Karpas-422 (cell line): Measurements from ENCODE around the gene CERS3. TPM values are rescaled to one million over a fixed set of nuclear protein-coding genes. Genes with fewer than 3 reads are reported as not detected.

ENCODE experiments used
- DNase-seq: peaks from one replicate; pipeline ENCODE4 v3.0.0-alpha.2; 2015
- H2AFZ ChIP-seq: fragments of 200-600 bp; sonication (generic); 2 replicates; pipeline ENCODE4 v1.6.1; 2014; ENCODE audit warnings: antibody characterized with exemption, low read length, mixed read lengths
- H3K27ac ChIP-seq: fragments of 200-600 bp; sonication (generic); 2 replicates; pipeline ENCODE4 v1.5.1; 2014; ENCODE audit warnings: mild to moderate bottlenecking, low read length, moderate library complexity
- H3K27me3 ChIP-seq: fragments of 200-600 bp; sonication (generic); 2 replicates; pipeline ENCODE4 v1.6.1; 2014; ENCODE audit warnings: low read length, mixed read lengths
- H3K36me3 ChIP-seq: fragments of 200-600 bp; sonication (generic); 2 replicates; pipeline ENCODE4 v1.6.1; 2014; ENCODE audit warnings: low read length, mixed read lengths; ENCODE audit not compliant: insufficient read depth
- H3K4me1 ChIP-seq: fragments of 200-600 bp; sonication (generic); 2 replicates; pipeline ENCODE4 v1.6.1; 2014; ENCODE audit warnings: mild to moderate bottlenecking, low read length, mixed read lengths
- H3K4me2 ChIP-seq: fragments of 200-600 bp; sonication (generic); 2 replicates; pipeline ENCODE4 v1.6.1; 2014; ENCODE audit warnings: low read length, low read depth, mild to moderate bottlenecking; ENCODE audit not compliant: poor library complexity, severe bottlenecking
- H3K4me3 ChIP-seq: fragments of 200-600 bp; sonication (generic); 2 replicates; pipeline ENCODE4 v1.5.1; 2014; ENCODE audit warnings: mild to moderate bottlenecking, antibody characterized with exemption, low read length, mixed read lengths
- H3K79me2 ChIP-seq: fragments of 200-600 bp; sonication (generic); 2 replicates; pipeline ENCODE4 v1.6.1; 2014; ENCODE audit warnings: mild to moderate bottlenecking, low read length, mixed read lengths
- H3K9ac ChIP-seq: fragments of 200-600 bp; sonication (generic); 2 replicates; pipeline ENCODE4 v1.6.0; 2014; ENCODE audit warnings: low read length
- H3K9me2 ChIP-seq: fragments of 200-600 bp; sonication (generic), shearing (Covaris generic); replicated peaks from 2 replicates; pipeline ENCODE4 v1.6.0; 2014; ENCODE audit warnings: mild to moderate bottlenecking, low read length, moderate library complexity; ENCODE audit not compliant: insufficient read depth
- H3K9me3 ChIP-seq: fragments of 300-700, 200-600 bp; sonication (generic); 2 replicates; pipeline ENCODE4 v1.6.1; 2014; ENCODE audit warnings: low read length, mixed read lengths
- H4K20me1 ChIP-seq: fragments of 200-600 bp; sonication (generic); 2 replicates; pipeline ENCODE4 v1.6.1; 2014; ENCODE audit warnings: mild to moderate bottlenecking, antibody characterized with exemption, low read length, low read depth; ENCODE audit not compliant: insufficient read depth
- total RNA-seq: library from RNA; depleted of rRNA; stranded (reverse); fragments of >200 nt; shearing (Covaris generic); gene quantifications from 2 replicates; pipeline ENCODE4 v1.2.3, GENCODE V29; 2014; ENCODE audit warnings: low replicate concordance; rRNA removed

Gene CERS3
- 0.15 TPM in 1 of 2 replicates, not detected in the other for total RNA-seq

GRCh38 chr15:100528833-100529428 is at the start of gene CERS3:
CERS3 (minus strand) TSS chr15:100528950; CDS start chr15:100501849, 27,101 bp downstream.
- H4K20me1 ChIP-seq = no peaks in the 10 kb centered on the region
- no peak within 1 kb of the TSS for H3K27ac ChIP-seq
- H3K27me3 ChIP-seq = no peaks in the 10 kb centered on the region
- no peaks in the 10 kb centered on the region for H3K9me2 ChIP-seq
- no peak within 1 kb of the TSS for H3K9ac ChIP-seq
- no peak within 1 kb of the TSS for H3K4me3 ChIP-seq
- DNase-seq = no peak
- H3K9me3 ChIP-seq = no peaks in the 10 kb centered on the region
- no peak within 1 kb of the TSS for H3K4me2 ChIP-seq
- peaks cover 4% of the 10 kb centered on the region; the same call in 1 of the 2 replicates for H3K4me1 ChIP-seq
- H3K36me3 ChIP-seq = no peaks in the 10 kb centered on the region
- no peak within 1 kb of the TSS for H2AFZ ChIP-seq
- H3K79me2 ChIP-seq = no peaks in the 10 kb centered on the region

- Histone ChIP-seq H2AFZ (no peak overlapping the region), H3K4me3 (no peak overlapping the region), H3K36me3 (peaks cover 15% of the 10 kb centered on the region; the same call in 1 of the 2 replicates), H3K27me3 (no peaks in the 10 kb centered on the region), H3K9me3 (no peaks in the 10 kb centered on the region), H3K4me1 (no peaks in the 10 kb centered on the region), H3K27ac (no peak overlapping the region), H3K79me2 (peaks cover 4% of the 10 kb centered on the region; the same call in 1 of the 2 replicates), H3K4me2 (no peak overlapping the region), H4K20me1 (no peaks in the 10 kb centered on the region), H3K9ac (no peak overlapping the region), H3K9me2 (no peaks in the 10 kb centered on the region)
- no peak for DNase-seq
These were observed 44.8 kb upstream of the CERS3 start for GRCh38 chr15:100573526-100573925.

GRCh38 chr15:100572362-100572983 is 43.7 kb upstream of the CERS3 start:
- Histone ChIP-seq H4K20me1 (no peaks in the 10 kb centered on the region), H3K79me2 (peaks cover 4% of the 10 kb centered on the region; the same call in 1 of the 2 replicates), H3K27me3 (no peaks in the 10 kb centered on the region), H3K27ac (no peak overlapping the region), H3K9ac (no peak overlapping the region), H3K36me3 (peaks cover 15% of the 10 kb centered on the region; the same call in 1 of the 2 replicates), H3K4me2 (no peak overlapping the region), H3K4me3 (no peak overlapping the region), H3K4me1 (no peaks in the 10 kb centered on the region), H2AFZ (no peak overlapping the region), H3K9me2 (no peaks in the 10 kb centered on the region), H3K9me3 (no peaks in the 10 kb centered on the region)
- DNase-seq = peak; percentile 81

- Histone ChIP-seq H3K9ac (no peak overlapping the region), H2AFZ (no peak overlapping the region), H3K4me2 (no peak overlapping the region), H3K79me2 (peaks cover 4% of the 10 kb centered on the region; the same call in 1 of the 2 replicates), H3K27me3 (no peaks in the 10 kb centered on the region), H3K9me2 (no peaks in the 10 kb centered on the region), H3K27ac (no peak overlapping the region), H3K36me3 (peaks cover 15% of the 10 kb centered on the region; the same call in 1 of the 2 replicates), H3K4me3 (no peak overlapping the region), H4K20me1 (no peaks in the 10 kb centered on the region), H3K4me1 (no peaks in the 10 kb centered on the region), H3K9me3 (no peaks in the 10 kb centered on the region)
- DNase-seq = no peak
These were observed 42.9 kb upstream of the CERS3 start for GRCh38 chr15:100571592-100572167.

- H2AFZ ChIP-seq = no peak overlapping the region
- no peaks in the 10 kb centered on the region for H3K9me2 ChIP-seq
- peaks cover 15% of the 10 kb centered on the region; the same call in 1 of the 2 replicates for H3K36me3 ChIP-seq
- H3K27me3 ChIP-seq = no peaks in the 10 kb centered on the region
- H4K20me1 ChIP-seq = no peaks in the 10 kb centered on the region
- no peaks in the 10 kb centered on the region for H3K9me3 ChIP-seq
- H3K79me2 ChIP-seq = peaks cover 4% of the 10 kb centered on the region; the same call in 1 of the 2 replicates
- no peak overlapping the region for H3K4me3 ChIP-seq
- no peak overlapping the region for H3K4me2 ChIP-seq
- H3K27ac ChIP-seq = no peak overlapping the region
- no peak overlapping the region for H3K9ac ChIP-seq
- no peaks in the 10 kb centered on the region for H3K4me1 ChIP-seq
- no peak for DNase-seq
These were observed 42.1 kb upstream of the CERS3 start for GRCh38 chr15:100570735-100571313.

GRCh38 chr15:100570275-100570674 is 41.5 kb upstream of the CERS3 start:
- H3K4me1 ChIP-seq = no peaks in the 10 kb centered on the region
- H3K27me3 ChIP-seq = no peaks in the 10 kb centered on the region
- peaks cover 15% of the 10 kb centered on the region; the same call in 1 of the 2 replicates for H3K36me3 ChIP-seq
- no peak overlapping the region for H2AFZ ChIP-seq
- DNase-seq = no peak
- H3K4me2 ChIP-seq = no peak overlapping the region
- no peak overlapping the region for H3K27ac ChIP-seq
- H3K9me2 ChIP-seq = no peaks in the 10 kb centered on the region
- H4K20me1 ChIP-seq = no peaks in the 10 kb centered on the region
- no peak overlapping the region for H3K4me3 ChIP-seq
- H3K9ac ChIP-seq = no peak overlapping the region
- H3K9me3 ChIP-seq = no peaks in the 10 kb centered on the region
- H3K79me2 ChIP-seq = peaks cover 4% of the 10 kb centered on the region; the same call in 1 of the 2 replicates

GRCh38 chr15:100569391-100569790 is 40.6 kb upstream of the CERS3 start:
- peak; percentile 2 for DNase-seq
- H3K79me2 ChIP-seq = peaks cover 4% of the 10 kb centered on the region; the same call in 1 of the 2 replicates
- no peaks in the 10 kb centered on the region for H3K9me2 ChIP-seq
- H3K9ac ChIP-seq = no peak overlapping the region
- no peak overlapping the region for H3K27ac ChIP-seq
- H3K4me1 ChIP-seq = no peaks in the 10 kb centered on the region
- H2AFZ ChIP-seq = no peak overlapping the region
- H4K20me1 ChIP-seq = no peaks in the 10 kb centered on the region
- H3K4me2 ChIP-seq = no peak overlapping the region
- H3K4me3 ChIP-seq = no peak overlapping the region
- H3K36me3 ChIP-seq = peaks cover 15% of the 10 kb centered on the region; the same call in 1 of the 2 replicates
- H3K9me3 ChIP-seq = no peaks in the 10 kb centered on the region
- H3K27me3 ChIP-seq = no peaks in the 10 kb centered on the region
